ENCODE measurements around the gene CPNE9. TPM values are rescaled to one million over a fixed set of nuclear protein-coding genes. Genes with fewer than 3 reads are reported as not detected.

CPNE9 gene, protein sequence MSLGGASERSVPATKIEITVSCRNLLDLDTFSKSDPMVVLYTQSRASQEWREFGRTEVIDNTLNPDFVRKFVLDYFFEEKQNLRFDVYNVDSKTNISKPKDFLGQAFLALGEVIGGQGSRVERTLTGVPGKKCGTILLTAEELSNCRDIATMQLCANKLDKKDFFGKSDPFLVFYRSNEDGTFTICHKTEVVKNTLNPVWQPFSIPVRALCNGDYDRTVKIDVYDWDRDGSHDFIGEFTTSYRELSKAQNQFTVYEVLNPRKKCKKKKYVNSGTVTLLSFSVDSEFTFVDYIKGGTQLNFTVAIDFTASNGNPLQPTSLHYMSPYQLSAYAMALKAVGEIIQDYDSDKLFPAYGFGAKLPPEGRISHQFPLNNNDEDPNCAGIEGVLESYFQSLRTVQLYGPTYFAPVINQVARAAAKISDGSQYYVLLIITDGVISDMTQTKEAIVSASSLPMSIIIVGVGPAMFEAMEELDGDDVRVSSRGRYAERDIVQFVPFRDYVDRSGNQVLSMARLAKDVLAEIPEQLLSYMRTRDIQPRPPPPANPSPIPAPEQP
- total RNA-seq (2022; extraction: Qiagen RNA extraction): 0.10 to 0.30 TPM (median 0.18 TPM) in 5 replicates

GRCh38 chr3:9703736-9704346 lies at the start of gene CPNE9:
Gene CPNE9 (plus strand): TSS chr3:9703833. CDS start chr3:9703997, 164 bp downstream.

GRCh38 chr3:9731206-9732079 lies 27.8 kb downstream of the CPNE9 start, which contains the start of gene BRPF1:
Gene BRPF1 (plus strand): TSS chr3:9731735. CDS start chr3:9734141, 2,406 bp downstream.

DNA sequence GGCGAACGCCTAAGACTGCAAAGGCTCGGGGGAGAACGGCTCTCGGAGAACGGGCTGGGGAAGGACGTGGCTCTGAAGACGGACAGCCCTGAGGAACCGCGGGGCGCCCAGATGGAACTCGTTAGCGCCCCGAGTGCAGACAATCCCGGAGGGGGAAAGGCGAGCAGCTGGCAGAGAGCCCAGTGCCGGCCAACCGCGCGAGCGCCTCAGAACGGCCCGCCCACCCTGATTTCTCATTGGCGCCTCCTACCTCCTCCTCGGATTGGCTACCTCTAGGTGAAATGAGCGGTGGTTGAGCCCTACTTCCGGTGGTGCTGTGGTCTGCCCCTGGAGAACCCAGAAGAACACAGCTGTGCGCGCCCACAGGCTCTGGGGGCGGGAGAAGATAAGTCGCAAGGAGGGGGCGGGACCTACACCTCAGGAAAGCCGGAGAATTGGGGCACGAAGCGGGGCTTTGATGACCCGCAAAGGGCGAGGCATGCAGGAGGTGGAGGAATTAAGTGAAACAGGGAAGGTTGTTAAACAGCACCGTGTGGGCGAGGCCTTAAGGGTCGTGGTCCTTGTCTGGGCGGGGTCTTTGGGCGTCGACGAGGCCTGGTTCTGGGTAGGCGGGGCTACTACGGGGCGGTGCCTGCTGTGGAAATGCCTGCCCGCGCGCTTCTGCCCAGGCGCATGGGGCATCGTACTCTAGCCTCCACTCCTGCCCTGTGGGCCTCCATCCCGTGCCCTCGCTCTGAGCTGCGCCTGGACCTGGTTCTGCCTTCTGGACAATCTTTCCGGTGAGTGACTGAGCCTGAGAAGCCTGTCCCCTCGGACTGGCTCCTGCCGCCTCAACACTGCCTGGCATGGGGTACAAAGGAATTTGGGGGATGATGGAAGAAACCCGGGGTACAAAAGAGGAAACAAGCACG lies 46.3 kb downstream of the CPNE9 start, which contains the start of gene OGG1:
Gene OGG1, plus strand, starts transcription at position 308 of the 911 bp plus-strand sequence. Its CDS starts 335 bp downstream, at position 643.

DNA sequence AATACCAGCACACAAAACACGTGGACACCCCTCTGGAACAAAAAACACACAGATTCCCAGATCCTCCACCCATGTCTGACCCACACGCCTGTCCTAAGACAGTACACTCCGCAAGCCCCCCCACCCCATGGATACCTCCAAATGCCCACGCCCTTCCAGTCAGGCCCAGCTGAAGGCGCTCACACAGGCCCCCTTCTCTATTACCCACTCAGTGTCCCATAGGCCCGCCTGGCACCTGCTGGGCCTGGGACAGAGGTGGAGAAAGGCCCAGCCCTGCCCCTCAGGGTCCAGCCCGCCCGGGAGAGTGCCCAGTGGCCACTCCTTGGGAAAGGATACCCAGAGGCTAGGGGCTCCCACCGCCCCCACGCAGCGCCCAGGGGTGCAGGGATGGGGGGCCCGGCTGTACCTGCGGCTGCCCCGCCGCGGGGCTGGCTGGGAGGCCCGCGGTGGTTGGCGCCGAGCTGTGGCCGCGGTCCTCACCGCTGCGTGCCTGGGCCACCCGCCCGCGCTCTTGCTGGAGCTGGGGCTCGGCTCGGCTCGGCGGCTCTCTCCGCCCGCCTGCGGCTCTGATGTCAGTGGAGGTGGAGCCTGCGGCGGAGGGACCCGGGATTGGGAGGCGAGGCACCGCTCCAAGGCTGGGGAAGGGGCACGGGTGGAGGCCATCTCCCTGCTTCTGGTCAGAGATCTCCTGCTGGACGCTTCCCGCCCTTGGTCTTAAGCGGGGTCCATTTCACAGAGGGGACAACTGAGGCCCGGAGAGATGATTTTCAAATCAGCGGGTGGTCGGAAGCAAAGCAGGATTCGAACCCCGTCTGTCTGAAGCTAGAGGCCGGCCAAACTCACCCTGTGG lies 66.0 kb downstream of the CPNE9 start, which contains the start of gene CAMK1:
Gene CAMK1, minus strand, starts transcription at position 522 of the 850 bp plus-strand sequence. CDS start 2,198 bp downstream, outside the sequence.

Other genes starting within 250 kb of the CPNE9 start
- 0.05 to 0.09 TPM (median 0.07 TPM) in 5 replicates for gene LHFPL4, start 150.0 kb upstream of the CPNE9 start, total RNA-seq (2022; extraction: Qiagen RNA extraction)
- gene MTMR14, start 54.3 kb upstream of the CPNE9 start, total RNA-seq (2022; extraction: Qiagen RNA extraction): 28.6 to 31.2 TPM (median 29.8 TPM) in 5 replicates
- 16.3 to 20.4 TPM (median 18.2 TPM) in 5 replicates for gene BRPF1, start 27.9 kb downstream of the CPNE9 start, total RNA-seq (2022; extraction: Qiagen RNA extraction)
- 13.5 to 18.2 TPM (median 16.6 TPM) in 5 replicates for gene OGG1, start 46.1 kb downstream of the CPNE9 start, total RNA-seq (2022; extraction: Qiagen RNA extraction)
- 14.6 to 18.4 TPM (median 17.2 TPM) in 5 replicates for gene CAMK1, start 66.1 kb downstream of the CPNE9 start, total RNA-seq (2022; extraction: Qiagen RNA extraction)
- 58.9 to 62.3 TPM (median 60.1 TPM) in 5 replicates for gene TADA3, start 88.6 kb downstream of the CPNE9 start, total RNA-seq (2022; extraction: Qiagen RNA extraction)
- gene ARPC4, start 89.2 kb downstream of the CPNE9 start, total RNA-seq (2022; extraction: Qiagen RNA extraction): 152 to 264 TPM (median 157 TPM) in 5 replicates
- gene TTLL3, start 106.4 kb downstream of the CPNE9 start, total RNA-seq (2022; extraction: Qiagen RNA extraction): 7.1 to 7.8 TPM (median 7.4 TPM) in 5 replicates
- 51.9 to 63.3 TPM (median 60.5 TPM) in 5 replicates for gene RPUSD3, start 140.2 kb downstream of the CPNE9 start, total RNA-seq (2022; extraction: Qiagen RNA extraction)
- gene CIDEC, start 176.4 kb downstream of the CPNE9 start, total RNA-seq (2022; extraction: Qiagen RNA extraction): 61.6 to 88.8 TPM (median 71.7 TPM) in 5 replicates
- 78.5 to 106 TPM (median 99.5 TPM) in 5 replicates for gene JAGN1, start 186.8 kb downstream of the CPNE9 start, total RNA-seq (2022; extraction: Qiagen RNA extraction)
- 1.4 to 2.3 TPM (median 1.6 TPM) in 5 replicates for gene IL17RE, start 199.0 kb downstream of the CPNE9 start, total RNA-seq (2022; extraction: Qiagen RNA extraction)
- gene IL17RC, start 213.3 kb downstream of the CPNE9 start, total RNA-seq (2022; extraction: Qiagen RNA extraction): 27.3 to 35.3 TPM (median 31.1 TPM) in 5 replicates
- 11.6 to 14.0 TPM (median 13.1 TPM) in 5 replicates for gene CRELD1, start 230.0 kb downstream of the CPNE9 start, total RNA-seq (2022; extraction: Qiagen RNA extraction)
- 1.4 to 1.9 TPM (median 1.6 TPM) in 5 replicates for gene PRRT3, start 248.6 kb downstream of the CPNE9 start, total RNA-seq (2022; extraction: Qiagen RNA extraction)

All from A549 treated with Hydrocortisone at 1 μM for 4 hours (cell line).